ENCODE measurements around the gene GAS2L3.
A peak's percentile ranks its signal among the peaks of the same experiment; 100 is the strongest.

DNA sequence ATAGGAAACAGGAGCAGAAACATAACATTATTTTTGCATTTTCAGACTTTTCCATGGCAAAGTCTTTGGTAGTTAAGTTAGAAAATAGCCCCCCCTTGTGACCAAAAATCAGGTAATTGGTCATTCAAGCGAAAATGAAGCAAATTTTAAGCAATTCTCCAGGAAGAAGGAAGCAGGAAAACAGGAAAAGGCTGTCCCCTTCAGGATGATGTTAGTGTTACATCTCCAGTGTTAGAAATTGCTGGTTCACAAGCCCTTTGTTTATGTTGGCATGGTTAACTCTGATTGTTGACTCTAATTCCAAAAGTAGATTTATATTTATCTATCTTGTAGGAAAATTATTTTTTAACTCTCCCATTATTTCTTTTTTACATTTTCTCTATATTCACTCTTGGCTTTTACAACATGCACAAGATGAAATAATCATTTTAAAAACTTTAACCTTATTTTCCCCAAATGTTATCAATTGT is 18.8 kb upstream of the GAS2L3 start:
- TF ChIP-seq, protein P1, sequence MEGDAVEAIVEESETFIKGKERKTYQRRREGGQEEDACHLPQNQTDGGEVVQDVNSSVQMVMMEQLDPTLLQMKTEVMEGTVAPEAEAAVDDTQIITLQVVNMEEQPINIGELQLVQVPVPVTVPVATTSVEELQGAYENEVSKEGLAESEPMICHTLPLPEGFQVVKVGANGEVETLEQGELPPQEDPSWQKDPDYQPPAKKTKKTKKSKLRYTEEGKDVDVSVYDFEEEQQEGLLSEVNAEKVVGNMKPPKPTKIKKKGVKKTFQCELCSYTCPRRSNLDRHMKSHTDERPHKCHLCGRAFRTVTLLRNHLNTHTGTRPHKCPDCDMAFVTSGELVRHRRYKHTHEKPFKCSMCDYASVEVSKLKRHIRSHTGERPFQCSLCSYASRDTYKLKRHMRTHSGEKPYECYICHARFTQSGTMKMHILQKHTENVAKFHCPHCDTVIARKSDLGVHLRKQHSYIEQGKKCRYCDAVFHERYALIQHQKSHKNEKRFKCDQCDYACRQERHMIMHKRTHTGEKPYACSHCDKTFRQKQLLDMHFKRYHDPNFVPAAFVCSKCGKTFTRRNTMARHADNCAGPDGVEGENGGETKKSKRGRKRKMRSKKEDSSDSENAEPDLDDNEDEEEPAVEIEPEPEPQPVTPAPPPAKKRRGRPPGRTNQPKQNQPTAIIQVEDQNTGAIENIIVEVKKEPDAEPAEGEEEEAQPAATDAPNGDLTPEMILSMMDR (conservative IDR thresholded peaks at IDR 0.05; ENCODE audit: low read length), result peak; percentile 81
- TF ChIP-seq EZH2phosphoT487 (IDR thresholded peaks at IDR 0.05; ENCODE audit: borderline replicate concordance, low read depth, low read length), result no peak

All from OCI-LY7 (cell line).